Activated T-helper 2 cell treated with anti-CD3 and anti-CD28 coated beads, Interferon-gamma antibody, Interleukin-2, Interleukin-4, amounts not matched to agents 10 μg/mL and 5 μg/mL and 100 μg/mL, durations not matched to agents 14 hours and 24 hours and 36 hours (primary cell): Measurements from ENCODE around the gene TCP11L2. TPM values are rescaled to one million over a fixed set of nuclear protein-coding genes. Genes with fewer than 3 reads are reported as not detected.
A peak's percentile ranks its signal among the peaks of the same experiment; 100 is the strongest.

Experiments
- DNase-seq: peaks from one replicate; pipeline ENCODE4 v3.0.0; 2021; ENCODE audit warnings: low spot score
- H3K27ac Mint-ChIP-seq: one replicate; pipeline ENCODE4 v1.8.0; 2021; ENCODE audit warnings: mixed read lengths
- H3K27me3 Mint-ChIP-seq: one replicate; pipeline ENCODE4 v1.8.0; 2021; ENCODE audit warnings: low read depth, mixed read lengths
- H3K36me3 Mint-ChIP-seq: one replicate; pipeline ENCODE4 v1.8.0; 2021; ENCODE audit warnings: low read depth, mixed read lengths
- H3K4me1 Mint-ChIP-seq: one replicate; pipeline ENCODE4 v1.8.0; 2021; ENCODE audit warnings: low read depth, mixed read lengths
- H3K4me3 Mint-ChIP-seq: one replicate; pipeline ENCODE4 v1.8.0; 2021; ENCODE audit warnings: low read depth, mild to moderate bottlenecking, moderate library complexity, mixed read lengths
- H3K9me3 Mint-ChIP-seq: one replicate; pipeline ENCODE4 v1.8.0; 2021; ENCODE audit warnings: mixed read lengths
- intact Hi-C: fragments of 100-400 bp; cut with micrococcal nuclease; formaldehyde crosslinking; loops from one replicate; pipeline ENCODE4 v1.15.1; 2023
- total RNA-seq: library from RNA; stranded (reverse); gene quantifications from 2 replicates; pipeline ENCODE4 v1.2.3, GENCODE V29; 2022

The TCP11L2 gene
- total RNA-seq, 1 donor from 2014 or later = 4.8 TPM

DNA sequence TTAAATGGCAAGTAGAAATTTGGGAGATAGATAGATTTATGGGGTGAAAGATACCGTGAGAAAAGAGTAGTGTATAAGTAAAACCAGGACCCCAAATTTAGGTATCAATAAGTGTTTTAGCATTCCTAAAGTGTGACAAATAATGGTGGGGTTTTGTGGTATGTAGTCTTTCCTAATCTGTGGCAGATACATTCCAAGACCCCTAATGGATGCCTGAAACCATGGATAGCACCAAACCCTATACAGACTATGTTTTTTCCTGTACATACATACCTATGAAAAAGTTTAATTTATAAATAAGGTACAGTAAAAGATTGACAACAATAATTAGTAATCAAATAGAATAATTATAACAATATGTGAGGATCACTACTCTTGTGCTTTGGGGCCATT lies 14.4 kb upstream of the TCP11L2 start:
- no peak for DNase-seq
- peaks cover 18% of the 10 kb centered on the region for H3K4me1 Mint-ChIP-seq
- H3K27ac Mint-ChIP-seq = no peak overlapping the region
- no peaks in the 10 kb centered on the region for H3K36me3 Mint-ChIP-seq
- intact Hi-C loops = no loop called here
- H3K9me3 Mint-ChIP-seq = no peaks in the 10 kb centered on the region
- H3K4me3 Mint-ChIP-seq = no peak overlapping the region
- peaks cover 7% of the 10 kb centered on the region for H3K27me3 Mint-ChIP-seq

- intact Hi-C loops = no loop called here
- H3K27me3 Mint-ChIP-seq = peaks cover 7% of the 10 kb centered on the region
- H3K27ac Mint-ChIP-seq = no peak overlapping the region
- H3K4me3 Mint-ChIP-seq = no peak overlapping the region
- peaks cover 18% of the 10 kb centered on the region for H3K4me1 Mint-ChIP-seq
- DNase-seq = no peak
- no peaks in the 10 kb centered on the region for H3K36me3 Mint-ChIP-seq
- no peaks in the 10 kb centered on the region for H3K9me3 Mint-ChIP-seq
Observed at GRCh38 chr12:106288494-106289195, 13.9 kb upstream of the TCP11L2 start.

DNA sequence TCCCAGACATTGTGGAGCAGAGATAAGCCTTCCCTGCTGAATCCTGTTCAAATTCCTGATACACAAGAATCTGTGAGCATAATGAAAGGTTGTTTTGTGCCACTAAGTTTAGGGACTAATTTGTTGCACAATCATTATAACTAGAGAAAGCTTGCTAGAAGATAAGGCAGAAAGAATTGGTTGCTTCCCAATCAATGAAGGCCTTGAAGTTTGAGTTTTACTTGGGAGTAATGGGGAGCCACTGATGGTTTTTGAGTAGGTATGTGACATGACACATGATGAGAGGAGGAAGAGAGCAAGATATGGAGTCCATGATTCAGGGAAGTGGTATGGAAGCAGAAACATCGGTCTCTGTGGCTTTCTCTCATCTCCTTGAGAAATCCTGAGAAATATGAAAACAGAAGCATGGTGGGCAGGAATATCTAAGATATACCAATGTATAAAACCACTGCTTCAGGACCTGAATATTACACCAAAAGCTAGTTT lies 13.3 kb upstream of the TCP11L2 start:
- intact Hi-C loops = no loop called here
- Mint-ChIP-seq H3K27me3 (peaks cover 6% of the 10 kb centered on the region), H3K36me3 (no peaks in the 10 kb centered on the region), H3K27ac (no peak overlapping the region), H3K4me3 (no peak overlapping the region), H3K4me1 (peaks cover 17% of the 10 kb centered on the region), H3K9me3 (no peaks in the 10 kb centered on the region)
- DNase-seq = no peak

GRCh38 chr12:106290666-106291065 lies 11.9 kb upstream of the TCP11L2 start:
- peaks cover 8% of the 10 kb centered on the region for H3K4me1 Mint-ChIP-seq
- no peak overlapping the region for H3K4me3 Mint-ChIP-seq
- intact Hi-C loops = no loop called here
- H3K27ac Mint-ChIP-seq = no peak overlapping the region
- H3K36me3 Mint-ChIP-seq = no peaks in the 10 kb centered on the region
- H3K27me3 Mint-ChIP-seq = no peaks in the 10 kb centered on the region
- H3K9me3 Mint-ChIP-seq = no peaks in the 10 kb centered on the region
- DNase-seq = no peak

GRCh38 chr12:106291342-106291741 lies 11.2 kb upstream of the TCP11L2 start:
- intact Hi-C loops = no loop called here
- H3K27me3 Mint-ChIP-seq = no peaks in the 10 kb centered on the region
- H3K4me1 Mint-ChIP-seq = peaks cover 8% of the 10 kb centered on the region
- no peaks in the 10 kb centered on the region for H3K9me3 Mint-ChIP-seq
- no peak for DNase-seq
- no peak overlapping the region for H3K4me3 Mint-ChIP-seq
- H3K27ac Mint-ChIP-seq = no peak overlapping the region
- no peaks in the 10 kb centered on the region for H3K36me3 Mint-ChIP-seq

GRCh38 chr12:106292339-106292738 lies 10.2 kb upstream of the TCP11L2 start:
- H3K27me3 Mint-ChIP-seq = no peaks in the 10 kb centered on the region
- no peak overlapping the region for H3K27ac Mint-ChIP-seq
- H3K4me1 Mint-ChIP-seq = peaks cover 8% of the 10 kb centered on the region
- no peak for DNase-seq
- H3K4me3 Mint-ChIP-seq = no peak overlapping the region
- no peaks in the 10 kb centered on the region for H3K9me3 Mint-ChIP-seq
- intact Hi-C loops = no loop called here
- no peaks in the 10 kb centered on the region for H3K36me3 Mint-ChIP-seq

DNA sequence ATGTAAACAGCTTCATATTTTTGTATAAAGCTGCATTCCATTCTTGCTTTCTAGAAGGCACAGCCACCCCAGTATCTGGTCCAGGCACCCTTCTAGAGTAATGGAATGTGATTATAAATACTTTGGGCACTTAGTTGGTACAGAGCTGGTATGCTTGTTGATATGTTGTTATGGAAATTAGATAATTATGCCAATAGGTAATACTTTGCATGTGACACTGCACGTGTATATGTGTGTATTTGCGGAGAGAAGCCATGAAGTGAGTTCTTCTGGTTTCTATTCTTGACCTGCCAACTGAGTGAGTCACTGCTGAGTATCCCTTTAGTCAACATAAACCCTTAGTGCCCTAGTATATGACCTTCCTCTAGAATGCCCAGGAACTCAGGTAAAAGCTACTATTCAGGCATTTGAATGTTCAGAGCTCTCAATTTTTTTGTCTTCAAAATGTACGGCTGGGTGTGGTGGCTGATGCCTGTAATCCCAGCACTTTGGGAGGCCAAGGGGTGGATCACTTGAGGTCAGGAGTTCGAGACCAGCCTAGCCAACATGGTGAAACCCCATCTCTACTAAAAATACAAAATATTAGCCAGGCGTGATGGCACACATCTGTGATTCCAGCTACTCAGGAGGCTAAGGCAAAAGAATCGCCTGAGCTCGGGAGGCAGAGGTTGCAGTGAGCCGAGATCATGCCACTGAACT lies 6.2 kb upstream of the TCP11L2 start:
- Mint-ChIP-seq H3K9me3 (no peaks in the 10 kb centered on the region), H3K4me1 (peaks cover 11% of the 10 kb centered on the region), H3K27ac (no peak overlapping the region), H3K36me3 (no peaks in the 10 kb centered on the region), H3K4me3 (no peak overlapping the region), H3K27me3 (no peaks in the 10 kb centered on the region)
- intact Hi-C loops = no loop called here
- DNase-seq = no peak

- peaks cover 18% of the 10 kb centered on the region for H3K4me1 Mint-ChIP-seq
- no peak overlapping the region for H3K27ac Mint-ChIP-seq
- H3K9me3 Mint-ChIP-seq = no peaks in the 10 kb centered on the region
- no peak overlapping the region for H3K4me3 Mint-ChIP-seq
- intact Hi-C loops = no loop called here
- no peak for DNase-seq
- H3K27me3 Mint-ChIP-seq = no peaks in the 10 kb centered on the region
- no peaks in the 10 kb centered on the region for H3K36me3 Mint-ChIP-seq
Observed at GRCh38 chr12:106297075-106297474, 5.5 kb upstream of the TCP11L2 start.

DNA sequence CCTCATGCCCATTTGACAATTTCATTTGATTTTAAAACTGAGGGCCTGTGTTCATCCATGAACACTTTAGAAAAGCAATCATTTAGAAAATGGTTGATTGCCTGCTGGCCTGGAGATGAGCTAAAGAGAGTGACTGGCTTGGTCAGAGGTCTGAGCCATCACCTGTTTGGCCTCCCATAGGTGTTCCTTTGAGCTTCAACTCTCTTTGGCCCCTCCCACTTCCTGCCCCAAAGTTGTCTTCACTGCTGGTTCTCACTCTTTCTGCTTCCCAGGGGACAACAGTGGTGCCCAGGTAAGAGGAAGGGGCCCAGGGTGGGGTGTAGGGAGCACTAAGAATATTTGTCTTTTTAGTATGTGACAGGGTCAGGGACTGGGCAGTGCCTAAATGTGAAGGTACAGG lies 4.9 kb upstream of the TCP11L2 start:
- Mint-ChIP-seq H3K4me3 (no peak overlapping the region), H3K36me3 (no peaks in the 10 kb centered on the region), H3K9me3 (no peaks in the 10 kb centered on the region), H3K27me3 (no peaks in the 10 kb centered on the region), H3K4me1 (peaks cover 19% of the 10 kb centered on the region), H3K27ac (no peak overlapping the region)
- DNase-seq = no peak
- intact Hi-C loops = no loop called here

DNA sequence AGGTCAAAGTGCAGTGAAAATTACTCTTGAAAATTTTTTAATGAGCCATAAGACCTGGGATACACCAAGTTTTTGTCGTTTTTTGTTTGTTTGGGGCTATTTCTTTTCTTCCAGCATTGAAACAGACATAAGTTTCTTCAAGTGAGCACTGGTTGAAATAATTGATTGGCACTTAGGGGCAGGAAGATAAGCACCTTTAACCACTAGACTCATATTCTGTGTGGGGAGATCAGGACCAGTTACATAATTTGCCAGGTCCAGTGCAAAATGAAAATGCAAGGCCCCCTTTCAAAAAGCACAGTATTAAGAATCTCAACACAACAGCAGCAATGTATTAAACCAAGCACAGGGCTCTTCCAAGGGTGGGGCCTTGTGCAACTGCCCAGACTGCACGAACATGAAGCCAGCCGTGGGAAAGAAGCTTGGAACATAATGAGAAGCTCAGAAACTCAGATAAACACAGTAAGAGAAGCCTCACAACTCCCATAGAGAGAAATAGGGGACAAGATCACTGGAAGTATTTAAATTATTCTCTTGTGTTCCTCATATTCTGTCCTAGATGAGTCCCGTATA lies 3.2 kb upstream of the TCP11L2 start:
- no peak overlapping the region for H3K27ac Mint-ChIP-seq
- no peak overlapping the region for H3K4me3 Mint-ChIP-seq
- H3K36me3 Mint-ChIP-seq = no peaks in the 10 kb centered on the region
- H3K4me1 Mint-ChIP-seq = peaks cover 26% of the 10 kb centered on the region
- no peaks in the 10 kb centered on the region for H3K27me3 Mint-ChIP-seq
- H3K9me3 Mint-ChIP-seq = no peaks in the 10 kb centered on the region
- intact Hi-C loops = no loop called here
- no peak for DNase-seq

GRCh38 chr12:106300761-106301160 lies 1.8 kb upstream of the TCP11L2 start:
- DNase-seq = no peak
- H3K27ac Mint-ChIP-seq = peak overlapping the region; percentile 50
- intact Hi-C loops = loop anchor here (5.0 to 10.0 kb wide), 3 partner anchors 53 to 1696 kb away; partner anchors contain the start of genes CKAP4 and PWP1
- H3K4me1 Mint-ChIP-seq = peaks cover 36% of the 10 kb centered on the region
- peak overlapping the region; percentile 55 for H3K4me3 Mint-ChIP-seq
- H3K36me3 Mint-ChIP-seq = no peaks in the 10 kb centered on the region
- no peaks in the 10 kb centered on the region for H3K9me3 Mint-ChIP-seq
- H3K27me3 Mint-ChIP-seq = no peaks in the 10 kb centered on the region

- Mint-ChIP-seq H3K27me3 (no peaks in the 10 kb centered on the region), H3K9me3 (no peaks in the 10 kb centered on the region), H3K4me3 (peak overlapping the region; percentile 81), H3K27ac (peak overlapping the region; percentile 89), H3K4me1 (peaks cover 36% of the 10 kb centered on the region), H3K36me3 (no peaks in the 10 kb centered on the region)
- intact Hi-C loops = loop anchor here (5.0 to 10.0 kb wide), 3 partner anchors 54 to 1696 kb away; partner anchors contain the start of genes CKAP4 and PWP1
- DNase-seq = no peak
Observed at GRCh38 chr12:106301241-106301610, 1.3 kb upstream of the TCP11L2 start.
